ENCODE results near the gene GMPPA. TPM values are rescaled to one million over a fixed set of nuclear protein-coding genes. Genes with fewer than 3 reads are reported as not detected.

The GMPPA gene
- polyA plus RNA-seq, 1 donor (not counting 4 experiments of a cell fraction or from before 2014, with no cell fraction given), result 50.6 TPM

GRCh38 chr2:219473511-219473910 lies 25.2 kb upstream of the GMPPA start:
- peaks cover 3 to 10% of the 10 kb centered on the region in 2 experiments for H3K36me3 ChIP-seq (ENCODE audit: control insufficient read depth in 2 of 2, extremely low read depth in 1 of 2, insufficient read depth in 2 of 2, low read length in 2 of 2)
- no peaks in the 10 kb centered on the region for H4K20me1 ChIP-seq (ENCODE audit: control insufficient read depth, extremely low read depth, insufficient read depth, low read length)
- no peaks in the 10 kb centered on the region for H3K9me1 ChIP-seq (ENCODE audit: control insufficient read depth, extremely low read depth, insufficient read depth, low read length)

GRCh38 chr2:219474285-219475060 lies 24.2 kb upstream of the GMPPA start:
- TF ChIP-seq EZH2 (IDR thresholded peaks at IDR 0.05; ENCODE audit: low read length) (no peak), CTCF (optimal IDR thresholded peaks at IDR 0.05 in 1 of 3, IDR thresholded peaks at IDR 0.05 in 1 of 3, conservative IDR thresholded peaks at IDR 0.05 in 1 of 3; ENCODE audit: extremely low read depth in 1 of 3, insufficient read depth in 2 of 3, low read length in 3 of 3) (no peak)
- no peaks in the 10 kb centered on the region for H3K9me3 ChIP-seq (ENCODE audit: control insufficient read depth, low read depth, low read length)
- DNase-seq (ENCODE audit: low read depth, low spot score) (no peak), FAIRE-seq (no peak)
- H3K4me1 ChIP-seq (ENCODE audit: control insufficient read depth, extremely low read depth, insufficient read depth, low read length), result peaks cover 2% of the 10 kb centered on the region
- H3K27ac ChIP-seq (ENCODE audit: control insufficient read depth, insufficient read depth, low read length), result no peak overlapping the region
- peaks cover 0 to 13% of the 10 kb centered on the region in 2 experiments for H3K36me3 ChIP-seq (ENCODE audit: control insufficient read depth in 2 of 2, extremely low read depth in 1 of 2, insufficient read depth in 2 of 2, low read length in 2 of 2)
- no peak overlapping the region for H3K9ac ChIP-seq (ENCODE audit: control insufficient read depth, extremely low read depth, insufficient read depth, low read length)
- H2AFZ ChIP-seq (ENCODE audit: control insufficient read depth, low read length), result no peak overlapping the region
- H3K9me1 ChIP-seq (ENCODE audit: control insufficient read depth, extremely low read depth, insufficient read depth, low read length), result no peaks in the 10 kb centered on the region
- no peak overlapping the region for H3K4me3 ChIP-seq (ENCODE audit: control insufficient read depth in 2 of 3, extremely low read depth in 1 of 3, insufficient read depth in 2 of 3, low read depth in 1 of 3, low read length in 3 of 3)
- dilution Hi-C loops (cut with MboI; ENCODE audit: extremely low pct_ligation_motif_present, low sequenced_read_pairs), result no loop called here
- H3K79me2 ChIP-seq (ENCODE audit: control insufficient read depth, insufficient read depth, low read length), result no peaks in the 10 kb centered on the region
- no peaks in the 10 kb centered on the region for H3K27me3 ChIP-seq (ENCODE audit: control insufficient read depth, extremely low read depth, insufficient read depth, low read length)
- no peaks in the 10 kb centered on the region for H4K20me1 ChIP-seq (ENCODE audit: control insufficient read depth, extremely low read depth, insufficient read depth, low read length)
- no peak overlapping the region for H3K4me2 ChIP-seq (ENCODE audit: control insufficient read depth, extremely low read depth, insufficient read depth, low read depth, low read length)

More at GRCh38 chr2:219473511-219473910, 25.2 kb upstream of the GMPPA start:
- no peak for TF ChIP-seq CTCF (optimal IDR thresholded peaks at IDR 0.05 in 1 of 3, IDR thresholded peaks at IDR 0.05 in 1 of 3, conservative IDR thresholded peaks at IDR 0.05 in 1 of 3; ENCODE audit: extremely low read depth in 1 of 3, insufficient read depth in 2 of 3, low read length in 3 of 3)
- TF ChIP-seq EZH2 (IDR thresholded peaks at IDR 0.05; ENCODE audit: low read length), result no peak
- Histone ChIP-seq H3K79me2 (ENCODE audit: control insufficient read depth, insufficient read depth, low read length) (no peaks in the 10 kb centered on the region), H3K9ac (ENCODE audit: control insufficient read depth, extremely low read depth, insufficient read depth, low read length) (no peak overlapping the region), H3K27ac (ENCODE audit: control insufficient read depth, insufficient read depth, low read length) (no peak overlapping the region), H2AFZ (ENCODE audit: control insufficient read depth, low read length) (no peak overlapping the region), H3K4me2 (ENCODE audit: control insufficient read depth, extremely low read depth, insufficient read depth, low read depth, low read length) (no peak overlapping the region), H3K4me3 (ENCODE audit: control insufficient read depth in 2 of 3, extremely low read depth in 1 of 3, insufficient read depth in 2 of 3, low read depth in 1 of 3, low read length in 3 of 3) (no peak overlapping the region), H3K9me3 (ENCODE audit: control insufficient read depth, low read depth, low read length) (no peaks in the 10 kb centered on the region), H3K4me1 (ENCODE audit: control insufficient read depth, extremely low read depth, insufficient read depth, low read length) (peaks cover 8% of the 10 kb centered on the region), H3K27me3 (ENCODE audit: control insufficient read depth, extremely low read depth, insufficient read depth, low read length) (no peaks in the 10 kb centered on the region)
- FAIRE-seq, result no peak
- no peak for DNase-seq (ENCODE audit: low read depth, low spot score)
- dilution Hi-C loops (cut with MboI; ENCODE audit: extremely low pct_ligation_motif_present, low sequenced_read_pairs), result no loop called here
